ENCODE results near the gene STX2. TPM values are rescaled to one million over a fixed set of nuclear protein-coding genes. Genes with fewer than 3 reads are reported as not detected.

The STX2 gene
- total RNA-seq, 4 donors from 2014 or later = 46.6 to 80.8 (median 49.1) TPM

- Histone ChIP-seq H3K27me3 (no peaks in the 10 kb centered on the region), H3K4me3 (peak overlapping the region in 1 of 4 donors; percentile 13), H3K4me1 (peaks cover 0 to 10% (median 2%) of the 10 kb centered on the region in 4 donors), H3K9me3 (no peaks in the 10 kb centered on the region), H3K36me3 (peaks cover 19 to 37% (median 22%) of the 10 kb centered on the region in 4 donors), H3K27ac (replicated peaks in 1 of 4) (no peak overlapping the region)
- intact Hi-C loops (cut with DNase I) = no loop called here
- 67% methylated on average over 14 of the region's 17 CpGs for WGBS
- TF ChIP-seq POLR2AphosphoS5 (IDR thresholded peaks at IDR 0.05) = no peak
- no peak for TF ChIP-seq EP300 (IDR thresholded peaks at IDR 0.05)
- TF ChIP-seq POLR2A (IDR thresholded peaks at IDR 0.05; ENCODE audit: low read depth) = no peak
- no peak for TF ChIP-seq CTCF (IDR thresholded peaks at IDR 0.05)
- no peak for DNase-seq (ENCODE audit: extremely low spot score)
These were observed 40.8 kb upstream of the STX2 start for GRCh38 chr12:130879781-130880389.

DNA sequence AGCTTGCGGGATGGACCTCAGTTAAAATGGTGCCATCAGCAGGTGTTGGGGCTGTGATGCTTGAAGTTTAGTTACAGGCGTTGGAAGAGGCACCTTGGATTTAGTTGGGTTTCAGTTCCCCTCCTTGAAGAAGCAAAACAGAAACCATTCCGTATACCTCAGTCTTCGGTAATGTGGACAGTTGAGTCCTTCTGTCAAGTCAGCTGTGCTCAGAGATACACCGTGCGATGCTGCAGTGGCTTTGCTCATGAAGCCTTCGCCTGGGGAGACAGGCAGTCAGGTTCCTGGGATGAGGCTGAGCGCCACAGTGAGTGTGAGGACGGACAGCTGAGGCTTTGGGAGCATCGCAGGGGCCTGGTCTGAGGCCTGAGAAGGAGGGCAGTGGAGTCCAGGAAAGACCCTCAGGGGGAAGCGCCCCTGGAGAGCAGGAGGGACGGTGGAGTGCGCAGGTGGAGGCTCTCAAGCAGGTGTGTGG lies 40.2 kb upstream of the STX2 start:
- no peak overlapping the region for H3K27ac ChIP-seq (replicated peaks in 1 of 4)
- no peaks in the 10 kb centered on the region for H3K27me3 ChIP-seq
- no peaks in the 10 kb centered on the region for H3K9me3 ChIP-seq
- no peak overlapping the region for H3K4me3 ChIP-seq
- 88% methylated on average over 13 of the region's 13 CpGs for WGBS
- peaks cover 0 to 16% (median 8%) of the 10 kb centered on the region in 4 donors for H3K4me1 ChIP-seq
- TF ChIP-seq CTCF (IDR thresholded peaks at IDR 0.05) = no peak
- TF ChIP-seq POLR2A (IDR thresholded peaks at IDR 0.05; ENCODE audit: low read depth) = no peak
- peaks cover 26 to 43% (median 29%) of the 10 kb centered on the region in 4 donors for H3K36me3 ChIP-seq
- intact Hi-C loops (cut with DNase I) = no loop called here
- no peak for DNase-seq (ENCODE audit: extremely low spot score)

GRCh38 chr12:130878193-130879185 lies 39.4 kb upstream of the STX2 start:
- Histone ChIP-seq H3K27ac (replicated peaks in 1 of 4) (no peak overlapping the region), H3K9me3 (no peaks in the 10 kb centered on the region), H3K36me3 (peaks cover 33 to 51% (median 36%) of the 10 kb centered on the region in 4 donors), H3K4me1 (peaks cover 7 to 24% (median 16%) of the 10 kb centered on the region in 4 donors), H3K27me3 (no peaks in the 10 kb centered on the region), H3K4me3 (no peak overlapping the region)
- intact Hi-C loops (cut with DNase I) = no loop called here
- TF ChIP-seq POLR2A (IDR thresholded peaks at IDR 0.05; ENCODE audit: low read depth) = no peak
- TF ChIP-seq CTCF (IDR thresholded peaks at IDR 0.05) = no peak
- no peak for TF ChIP-seq POLR2AphosphoS5 (IDR thresholded peaks at IDR 0.05)
- no peak for TF ChIP-seq EP300 (IDR thresholded peaks at IDR 0.05)
- no peak for DNase-seq (ENCODE audit: extremely low spot score)
- WGBS = 76% methylated on average over 24 of the region's 24 CpGs

DNA sequence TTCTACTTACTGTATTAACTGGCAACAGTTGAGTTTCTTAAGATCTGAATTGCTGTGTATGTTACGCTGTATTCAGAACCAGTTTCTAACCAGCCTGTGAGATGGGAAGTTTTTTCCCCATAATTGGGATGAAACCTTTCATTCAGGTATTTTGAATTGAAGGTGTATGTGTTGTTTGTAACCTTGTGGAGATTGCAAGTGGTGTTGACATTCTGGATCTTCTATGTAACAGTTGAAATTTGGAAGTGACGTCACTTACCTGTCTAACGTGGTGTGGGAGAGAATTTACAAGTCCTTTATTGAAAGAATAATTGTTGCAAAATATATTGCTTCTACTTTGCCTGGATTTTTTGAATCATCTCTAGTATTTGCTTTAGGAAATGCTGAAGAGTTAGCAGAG lies 38.3 kb upstream of the STX2 start:
- H3K27ac ChIP-seq (replicated peaks in 1 of 4) = no peak overlapping the region
- WGBS = 79% methylated on average over 3 of the region's 3 CpGs

More for the DNA sequence above, 38.3 kb upstream of the STX2 start:
- H3K27me3 ChIP-seq = no peaks in the 10 kb centered on the region
- H3K4me1 ChIP-seq = peaks cover 13 to 35% (median 26%) of the 10 kb centered on the region in 4 donors
- peaks cover 34 to 58% (median 42%) of the 10 kb centered on the region in 4 donors for H3K36me3 ChIP-seq
- no peak overlapping the region for H3K4me3 ChIP-seq
- H3K9me3 ChIP-seq = no peaks in the 10 kb centered on the region
- TF ChIP-seq POLR2A (IDR thresholded peaks at IDR 0.05; ENCODE audit: low read depth) (no peak), EP300 (IDR thresholded peaks at IDR 0.05) (no peak), POLR2AphosphoS5 (IDR thresholded peaks at IDR 0.05) (no peak), CTCF (IDR thresholded peaks at IDR 0.05) (no peak)
- DNase-seq (ENCODE audit: extremely low spot score) = no peak
- intact Hi-C loops (cut with DNase I) = no loop called here

Measured in esophagus muscularis mucosa (tissue), 4 donors.